WI38 (cell line): ENCODE measurements around the gene PRSS2.
"Not testable (repeated sequence)": the region's sequence is repeated elsewhere in the genome, so short reads cannot be mapped to it uniquely, and the experiment has no call there.

Source experiments
- H3K4me3 ChIP-seq: 2 replicates; pipeline ENCODE4 v1.5.1; 2011; ENCODE audit warnings: low read depth, mild to moderate bottlenecking, control low read depth, low read length
- TF ChIP-seq, protein P1 (sequence below): IDR thresholded peaks from 2 replicates; pipeline ENCODE4 v1.5.1; 2012; ENCODE audit warnings: low read depth, mild to moderate bottlenecking, control low read depth, low read length

PRSS2 gene

DNA sequence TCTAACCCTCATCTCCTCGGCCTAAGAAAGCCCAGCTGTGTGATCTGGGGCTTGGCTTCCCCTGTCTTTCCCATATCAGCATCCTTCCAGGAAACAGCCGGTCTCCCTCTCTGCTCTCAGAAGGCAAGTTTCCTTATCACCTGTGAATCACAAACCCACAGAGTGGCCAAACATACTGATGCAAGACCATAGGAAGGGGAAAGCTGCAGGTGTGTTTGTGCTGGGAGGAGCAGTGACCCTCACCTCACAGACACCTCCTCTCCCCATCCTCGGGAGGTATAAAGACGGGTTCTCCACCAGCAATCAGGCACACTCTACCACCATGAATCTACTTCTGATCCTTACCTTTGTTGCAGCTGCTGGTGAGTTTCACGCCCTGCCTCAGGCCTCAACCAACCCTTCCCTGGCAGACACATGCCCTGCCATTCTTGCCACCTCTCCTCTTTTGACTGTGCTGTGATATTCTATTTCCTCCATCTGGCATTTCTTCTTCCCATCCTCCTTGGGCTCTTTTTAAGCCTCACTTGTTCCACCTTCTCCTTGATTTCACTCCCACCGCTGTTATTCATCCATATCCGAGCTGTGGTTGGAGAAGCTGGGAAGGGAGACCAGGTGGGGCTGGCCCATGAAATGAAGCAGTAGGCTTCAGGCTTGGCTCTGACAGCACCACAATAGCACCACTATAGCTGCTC is at the start of gene PRSS2:
Gene PRSS2 (plus strand): TSS at position 310 of the 692 bp plus-strand sequence. CDS start 13 bp downstream, at position 323.
- TF ChIP-seq, protein P1, sequence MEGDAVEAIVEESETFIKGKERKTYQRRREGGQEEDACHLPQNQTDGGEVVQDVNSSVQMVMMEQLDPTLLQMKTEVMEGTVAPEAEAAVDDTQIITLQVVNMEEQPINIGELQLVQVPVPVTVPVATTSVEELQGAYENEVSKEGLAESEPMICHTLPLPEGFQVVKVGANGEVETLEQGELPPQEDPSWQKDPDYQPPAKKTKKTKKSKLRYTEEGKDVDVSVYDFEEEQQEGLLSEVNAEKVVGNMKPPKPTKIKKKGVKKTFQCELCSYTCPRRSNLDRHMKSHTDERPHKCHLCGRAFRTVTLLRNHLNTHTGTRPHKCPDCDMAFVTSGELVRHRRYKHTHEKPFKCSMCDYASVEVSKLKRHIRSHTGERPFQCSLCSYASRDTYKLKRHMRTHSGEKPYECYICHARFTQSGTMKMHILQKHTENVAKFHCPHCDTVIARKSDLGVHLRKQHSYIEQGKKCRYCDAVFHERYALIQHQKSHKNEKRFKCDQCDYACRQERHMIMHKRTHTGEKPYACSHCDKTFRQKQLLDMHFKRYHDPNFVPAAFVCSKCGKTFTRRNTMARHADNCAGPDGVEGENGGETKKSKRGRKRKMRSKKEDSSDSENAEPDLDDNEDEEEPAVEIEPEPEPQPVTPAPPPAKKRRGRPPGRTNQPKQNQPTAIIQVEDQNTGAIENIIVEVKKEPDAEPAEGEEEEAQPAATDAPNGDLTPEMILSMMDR: no peak
- no peak within 1 kb of the TSS for H3K4me3 ChIP-seq

DNA sequence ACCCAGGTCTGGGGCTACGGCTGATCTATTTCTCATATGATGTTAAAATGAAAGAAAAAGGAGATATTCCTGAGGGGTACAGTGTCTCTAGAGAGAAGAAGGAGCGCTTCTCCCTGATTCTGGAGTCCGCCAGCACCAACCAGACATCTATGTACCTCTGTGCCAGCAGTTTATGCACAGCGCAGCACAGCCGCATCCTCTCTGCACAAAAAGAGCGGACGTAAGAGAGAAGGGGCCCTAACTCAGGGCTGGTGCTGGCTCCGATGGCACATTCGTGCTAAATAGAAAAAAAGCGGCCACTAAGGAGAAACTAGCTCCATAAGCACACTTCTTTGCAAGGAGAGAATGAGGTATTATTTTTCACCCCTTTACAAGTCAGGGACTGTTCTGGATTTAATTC is 49.8 kb upstream of the PRSS2 start:
- TF ChIP-seq, protein P1: no peak
- H3K4me3 ChIP-seq: no peak overlapping the region

- TF ChIP-seq, protein P1: no peak
- H3K4me3 ChIP-seq: peak overlapping the region; percentile 40
Measured at GRCh38 chr7:142722248-142722794, 48.4 kb upstream of the PRSS2 start.

GRCh38 chr7:142733271-142733670 is 37.5 kb upstream of the PRSS2 start:
- H3K4me3 ChIP-seq: no peak overlapping the region
- TF ChIP-seq, protein P1: no peak

- no peak overlapping the region for H3K4me3 ChIP-seq
- TF ChIP-seq, protein P1: no peak
Measured at GRCh38 chr7:142739923-142740492, 30.8 kb upstream of the PRSS2 start.

DNA sequence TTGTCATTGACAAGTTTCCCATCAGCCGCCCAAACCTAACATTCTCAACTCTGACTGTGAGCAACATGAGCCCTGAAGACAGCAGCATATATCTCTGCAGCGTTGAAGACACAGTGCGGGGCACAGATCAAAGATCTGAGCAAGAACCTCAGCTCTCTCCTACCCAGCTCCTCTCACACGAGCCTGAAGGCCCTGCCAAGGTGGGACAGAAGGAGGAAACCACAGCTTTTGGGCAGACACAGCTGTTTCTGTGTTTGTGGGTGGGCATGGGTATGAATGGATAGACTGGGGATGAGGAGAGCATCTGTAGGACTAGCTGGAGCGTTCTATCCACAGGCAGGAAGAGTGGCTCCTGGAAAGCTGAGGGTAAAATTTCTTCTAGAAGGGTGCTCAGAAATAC is 30.0 kb upstream of the PRSS2 start:
- TF ChIP-seq, protein P1: no peak
- no peak overlapping the region for H3K4me3 ChIP-seq

GRCh38 chr7:142741932-142742331 is 28.8 kb upstream of the PRSS2 start:
- H3K4me3 ChIP-seq: not testable (repeated sequence)
